ENCODE data around the gene DPP6. TPM values are rescaled to one million over a fixed set of nuclear protein-coding genes. Genes with fewer than 3 reads are reported as not detected.

Gene DPP6
- total RNA-seq, 4 donors from 2014 or later = 0.38 TPM; not detected in 2

GRCh38 chr7:154591544-154591943 lies 539.3 kb downstream of the DPP6 start:
- Histone ChIP-seq H3K4me1 (no peaks in the 10 kb centered on the region), H3K27ac (no peak overlapping the region), H3K27me3 (no peaks in the 10 kb centered on the region), H3K36me3 (no peaks in the 10 kb centered on the region), H3K9me3 (peaks cover 0 to 16% (median 0%) of the 10 kb centered on the region in 3 donors), H3K4me3 (no peak overlapping the region)
- intact Hi-C loops (cut with DNase I) = no loop called here
- DNase-seq = no peak
- TF ChIP-seq POLR2A (IDR thresholded peaks at IDR 0.05) (no peak), CTCF (IDR thresholded peaks at IDR 0.05) (no peak)
- 55 to 62% methylated on average over 4 of the region's 6 CpGs for WGBS, 2 donors

GRCh38 chr7:154592388-154592787 lies 540.2 kb downstream of the DPP6 start:
- H3K4me1 ChIP-seq = no peaks in the 10 kb centered on the region
- no peak for DNase-seq
- intact Hi-C loops (cut with DNase I) = no loop called here
- H3K27me3 ChIP-seq = no peaks in the 10 kb centered on the region
- WGBS, 2 donors = 48 to 58% methylated on average over 12 to 16 of the region's 16 CpGs
- no peaks in the 10 kb centered on the region for H3K36me3 ChIP-seq
- no peak overlapping the region for H3K4me3 ChIP-seq
- no peak overlapping the region for H3K27ac ChIP-seq
- peaks cover 0 to 14% (median 0%) of the 10 kb centered on the region in 3 donors for H3K9me3 ChIP-seq
- TF ChIP-seq CTCF (IDR thresholded peaks at IDR 0.05) = no peak
- TF ChIP-seq POLR2A (IDR thresholded peaks at IDR 0.05) = no peak

DNA sequence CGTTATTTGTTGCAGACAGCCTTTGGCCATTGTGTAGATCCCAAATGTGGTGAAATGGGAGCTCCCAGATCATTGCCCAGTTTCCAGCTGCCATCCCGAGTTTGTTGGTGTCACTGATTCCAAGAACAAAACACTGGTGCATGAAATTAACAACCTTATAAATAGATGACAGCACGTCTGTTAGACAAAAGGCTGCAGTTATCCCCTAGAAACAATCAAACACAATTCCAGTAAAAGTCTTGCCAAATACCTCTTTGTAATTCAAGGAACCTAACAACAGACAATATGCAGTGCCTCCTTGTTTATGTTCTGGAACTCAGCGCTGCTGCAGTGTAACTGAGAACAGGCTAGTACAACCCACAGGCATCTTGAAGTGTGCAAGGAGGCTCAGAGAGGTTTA lies 546.2 kb downstream of the DPP6 start:
- H3K27me3 ChIP-seq = no peaks in the 10 kb centered on the region
- no peak for TF ChIP-seq CTCF (IDR thresholded peaks at IDR 0.05)
- no peak for TF ChIP-seq POLR2A (IDR thresholded peaks at IDR 0.05)
- no peak overlapping the region for H3K4me3 ChIP-seq
- WGBS, 2 donors = 39 to 52% methylated on average over 4 of the region's 4 CpGs
- H3K4me1 ChIP-seq = no peaks in the 10 kb centered on the region
- H3K36me3 ChIP-seq = no peaks in the 10 kb centered on the region
- no peak for DNase-seq
- no peak overlapping the region for H3K27ac ChIP-seq
- no peaks in the 10 kb centered on the region for H3K9me3 ChIP-seq
- intact Hi-C loops (cut with DNase I) = no loop called here

DNA sequence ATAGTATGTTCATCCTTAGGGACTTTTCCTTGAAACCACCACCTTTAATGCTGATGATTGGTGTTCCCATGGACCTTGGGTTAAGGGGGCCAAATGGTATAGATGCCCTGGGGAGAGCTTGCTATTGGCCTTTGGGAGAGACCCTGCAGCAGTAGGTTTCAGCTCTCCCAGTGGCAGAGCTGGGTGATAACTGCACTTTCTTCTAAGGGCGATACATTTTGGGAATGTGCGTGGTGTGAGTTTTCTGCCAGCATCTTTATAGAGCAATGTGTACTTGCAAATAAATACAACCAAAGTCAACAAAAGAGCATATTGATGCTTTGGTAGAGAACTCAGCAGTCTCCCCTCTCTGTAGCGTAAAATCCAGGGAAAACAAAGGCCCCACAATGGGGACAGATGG lies 546.7 kb downstream of the DPP6 start:
- Histone ChIP-seq H3K27ac (no peak overlapping the region), H3K36me3 (no peaks in the 10 kb centered on the region), H3K9me3 (no peaks in the 10 kb centered on the region), H3K4me3 (no peak overlapping the region), H3K27me3 (no peaks in the 10 kb centered on the region), H3K4me1 (no peaks in the 10 kb centered on the region)
- TF ChIP-seq POLR2A (IDR thresholded peaks at IDR 0.05) (no peak), CTCF (IDR thresholded peaks at IDR 0.05) (no peak)
- WGBS, 2 donors = 76 to 85% methylated on average over 3 of the region's 3 CpGs
- no peak for DNase-seq
- intact Hi-C loops (cut with DNase I) = no loop called here

- intact Hi-C loops (cut with DNase I) = no loop called here
- WGBS, 2 donors = 57 to 64% methylated on average over 3 of the region's 3 CpGs
Measured at GRCh38 chr7:154610903-154611302, 558.7 kb downstream of the DPP6 start.

More at GRCh38 chr7:154610903-154611302, 558.7 kb downstream of the DPP6 start:
- Histone ChIP-seq H3K36me3 (no peaks in the 10 kb centered on the region), H3K9me3 (no peaks in the 10 kb centered on the region), H3K27ac (no peak overlapping the region), H3K27me3 (no peaks in the 10 kb centered on the region), H3K4me1 (no peaks in the 10 kb centered on the region), H3K4me3 (no peak overlapping the region)
- TF ChIP-seq POLR2A (IDR thresholded peaks at IDR 0.05) (no peak), CTCF (IDR thresholded peaks at IDR 0.05) (no peak)
- no peak for DNase-seq
